Measurements from ENCODE around the gene STMP1.

STMP1 gene

GRCh38 chr7:135713836-135714470 lies 51.6 kb downstream of the STMP1 start:
- intact Hi-C loops (cut with DNase I), result no loop called here
- no peak for DNase-seq

- intact Hi-C loops (cut with DNase I), result no loop called here
- no peak for DNase-seq
Observed at GRCh38 chr7:135714534-135715009, 52.3 kb downstream of the STMP1 start.

- no peak for DNase-seq
- intact Hi-C loops (cut with DNase I), result no loop called here
Observed at GRCh38 chr7:135715055-135715522, 52.8 kb downstream of the STMP1 start.

- intact Hi-C loops (cut with DNase I), result no loop called here
- no peak for DNase-seq
Observed at GRCh38 chr7:135715673-135716072, 53.4 kb downstream of the STMP1 start.

DNA sequence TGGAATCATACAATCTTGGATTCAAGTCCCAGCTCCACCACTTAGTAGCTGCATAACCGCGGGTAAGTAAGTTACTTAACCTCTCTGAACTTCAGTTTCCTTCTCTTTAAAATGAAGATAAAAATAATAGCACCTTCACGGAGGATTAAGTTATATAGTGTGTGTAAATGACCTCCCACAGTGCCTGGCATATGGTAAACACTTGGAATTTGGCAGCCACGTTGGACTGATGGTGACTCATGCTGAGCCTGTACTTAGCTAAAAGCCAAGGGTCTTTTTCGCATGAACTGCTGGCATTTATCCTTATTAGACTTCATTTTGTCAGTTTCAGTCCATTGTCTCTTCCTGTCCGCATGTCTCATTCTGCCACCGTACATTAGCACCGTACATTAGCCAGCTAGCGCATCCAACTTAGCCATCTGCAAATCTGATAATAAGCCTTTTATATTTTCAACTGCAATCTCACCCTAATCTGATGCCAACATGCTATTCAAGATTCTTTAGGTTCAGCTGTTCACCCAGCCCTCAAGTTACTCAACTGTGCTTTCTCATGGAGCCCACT lies 54.4 kb downstream of the STMP1 start:
- no peak for DNase-seq
- intact Hi-C loops (cut with DNase I), result no loop called here

DNA sequence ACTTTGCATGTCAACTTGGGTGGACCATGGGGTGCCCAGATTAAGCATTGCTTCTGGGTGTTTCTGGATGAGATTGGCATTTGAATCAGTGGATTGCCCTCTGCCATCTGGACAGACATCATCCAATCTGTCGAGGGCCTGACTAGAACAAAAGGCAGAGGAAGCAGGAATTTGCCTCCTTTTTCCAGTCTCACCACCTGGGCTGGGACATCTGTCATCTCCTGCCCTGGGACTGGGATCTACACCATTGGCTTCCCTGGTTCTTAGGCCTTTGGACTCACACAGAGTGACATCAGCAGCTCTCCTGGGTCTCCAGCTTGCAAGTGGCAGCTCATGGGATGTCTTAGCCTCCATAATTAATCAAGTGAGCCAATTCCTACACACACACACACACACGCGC lies 55.4 kb downstream of the STMP1 start:
- intact Hi-C loops (cut with DNase I), result no loop called here
- DNase-seq, result no peak

GRCh38 chr7:135718219-135718618 lies 55.9 kb downstream of the STMP1 start:
- intact Hi-C loops (cut with DNase I), result no loop called here
- no peak for DNase-seq

DNA sequence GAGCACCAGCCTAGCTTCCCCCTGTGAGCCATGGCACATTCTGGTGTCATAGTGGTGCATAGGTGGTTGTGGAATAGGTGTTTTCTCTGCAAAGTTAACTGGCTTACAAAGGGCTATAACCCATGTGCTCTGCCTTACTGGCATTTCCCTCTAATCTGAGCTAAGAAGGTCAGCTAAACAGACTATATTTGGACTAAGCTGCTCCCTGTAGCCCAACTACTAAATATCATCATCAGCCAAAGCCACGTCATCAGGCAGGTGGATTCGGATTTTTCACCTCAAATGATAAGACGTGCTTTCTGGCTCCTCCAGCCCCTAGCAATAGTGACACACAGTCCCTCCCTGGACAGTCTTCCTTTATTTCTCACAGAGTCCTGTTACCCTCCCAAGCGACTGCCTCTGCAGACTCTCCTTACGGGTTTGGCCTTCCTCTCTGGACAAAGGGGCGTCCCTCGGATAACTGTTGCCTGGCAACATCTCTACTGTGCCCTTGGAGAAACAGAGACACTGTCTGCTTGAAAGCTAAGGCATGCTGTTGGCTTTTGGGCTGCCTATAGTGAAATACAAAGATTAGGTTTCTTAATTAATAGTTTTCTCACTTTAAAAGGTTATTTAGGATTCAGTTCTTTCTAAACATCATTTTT lies 56.6 kb downstream of the STMP1 start:
- intact Hi-C loops (cut with DNase I), result no loop called here
- no peak for DNase-seq

- intact Hi-C loops (cut with DNase I), result no loop called here
- DNase-seq, result no peak
Observed at GRCh38 chr7:135719688-135720087, 57.4 kb downstream of the STMP1 start.

- intact Hi-C loops (cut with DNase I), result no loop called here
- no peak for DNase-seq
Observed at GRCh38 chr7:135721198-135721820, 59.0 kb downstream of the STMP1 start.

GRCh38 chr7:135723411-135723810 lies 61.1 kb downstream of the STMP1 start:
- DNase-seq, result no peak
- intact Hi-C loops (cut with DNase I), result no loop called here

Measured in head of caudate nucleus (tissue), 42 donors.